GM12801 (cell line): ENCODE results near the gene ELOF1.

Experiments
- CTCF ChIP-seq: IDR thresholded peaks from one replicate; pipeline ENCODE4 v1.5.1; 2011; ENCODE audit warnings: control low read depth; ENCODE audit not compliant: insufficient read length; ENCODE audit errors: extremely low read depth

The ELOF1 gene

GRCh38 chr19:11576227-11576626 lies 17.2 kb upstream of the ELOF1 start:
- no peak for TF ChIP-seq CTCF

GRCh38 chr19:11574689-11575088 lies 15.7 kb upstream of the ELOF1 start:
- TF ChIP-seq CTCF = no peak

GRCh38 chr19:11570039-11570462 lies 11.0 kb upstream of the ELOF1 start:
- TF ChIP-seq CTCF = no peak

- TF ChIP-seq CTCF = no peak
These were observed 7.1 kb upstream of the ELOF1 start for GRCh38 chr19:11566164-11566563.

- no peak for TF ChIP-seq CTCF
These were observed 4.5 kb upstream of the ELOF1 start for GRCh38 chr19:11563532-11563931.

- TF ChIP-seq CTCF = no peak
These were observed 1.5 kb upstream of the ELOF1 start for GRCh38 chr19:11560404-11561051.

- TF ChIP-seq CTCF = no peak
These were observed 2.2 kb downstream of the ELOF1 start for GRCh38 chr19:11556634-11557420.
